Ovary (tissue), 9 donors: ENCODE data around the gene LMNB1. TPM values are rescaled to one million over a fixed set of nuclear protein-coding genes. Genes with fewer than 3 reads are reported as not detected.

Experiments
- DNase-seq, 5 donors: peaks; one replicate each; pipeline ENCODE4 v3.0.0-alpha.2; 2019 to 2020
- H3K27ac ChIP-seq, 2 donors: fragments of 200-600 bp; one replicate each; pipeline versions ENCODE4 v1.5.1 to v1.8.0; 2019 to 2022
- H3K27me3 ChIP-seq: fragments of 200-600 bp; one replicate; pipeline ENCODE4 v1.8.0; 2022
- H3K36me3 ChIP-seq: fragments of 200-600 bp; sonication (generic); one replicate; pipeline ENCODE4 v1.5.1; 2019
- H3K4me1 ChIP-seq: one replicate; pipeline ENCODE4 v1.8.1; 2013; ENCODE audit warnings: mild to moderate bottlenecking, moderate library complexity; ENCODE audit not compliant: insufficient read depth
- H3K4me3 ChIP-seq: fragments of 200-600 bp; sonication (generic); one replicate; pipeline ENCODE4 v1.5.1; 2017
- H3K9me3 ChIP-seq, 2 donors: fragments of 200-600 bp in 1 of 2; sonication (generic) in 1 of 2; one replicate each; pipeline versions ENCODE4 v1.5.1 to v1.8.1; 2013 to 2019; ENCODE audit warnings: mild to moderate bottlenecking in 1 of 2, moderate library complexity in 1 of 2
- CTCF ChIP-seq, 3 donors: fragments of 450-650 bp in 2 of 3; fragments of 200-600 bp in 1 of 3; IDR thresholded peaks; one replicate each; pipeline versions ENCODE4 v1.5.1 to v1.8.0; 2016 to 2022; ENCODE audit warnings: antibody characterized with exemption in 3 of 3, mild to moderate bottlenecking in 1 of 3
- EP300 ChIP-seq: sonication (generic); formaldehyde crosslinking; IDR thresholded peaks from one replicate; pipeline ENCODE4 v1.6.1; 2017; ENCODE audit warnings: antibody characterized with exemption
- POLR2A ChIP-seq: fragments of 450-650 bp; IDR thresholded peaks from one replicate; pipeline ENCODE4 v1.6.1; 2017; ENCODE audit warnings: antibody characterized with exemption, mild to moderate bottlenecking, moderate library complexity
- WGBS, 3 donors: extraction: QIAGEN DNeasy Blood & Tissue Kit in 1 of 3; methylation state at CpG; one replicate each; pipeline versions ENCODE4 v1.1.5 to v1.1.7; 2013 to 2017; 5-methylcytosine and 5-hydroxymethylcytosine counted together
- intact Hi-C, 4 donors: fragments of 100-400 bp; cut with DNase I; formaldehyde crosslinking; loops; one replicate each; pipeline versions ENCODE4 v1.11.0 to v1.15.1; 2022 to 2023
- polyA plus RNA-seq, 2 donors: library from polyadenylated mRNA; stranded (reverse); fragments of 200-250 nt in 1 of 2; fragments of 350-450 nt in 1 of 2; fragmentation: Illumina TruSeq in 1 of 2; extraction: RNeasy Lipid Tissue Mini Kit (QIAGEN cat#74804) in 1 of 2; gene quantifications; one replicate each; pipeline ENCODE4 v1.2.3, GENCODE V29; 2013 to 2014
- small RNA-seq: library from RNA; depleted of rRNA; stranded (forward); fragments of <200 nt; gene quantifications from one replicate; pipeline ENCODE3, GENCODE V24; 2016
- total RNA-seq, 7 donors: library from RNA; depleted of rRNA in 2 of 7; stranded (reverse); fragments of >200 nt in 2 of 7; fragmentation: NEBNext Ultra II Directional in 3 of 7; extraction: Animal tissue kit (Norgen Biotek cat#: 25700) in 3 of 7; gene quantifications; one replicate each; pipeline versions ENCODE4 v1.1.0 to v1.2.4, GENCODE V29; 2016 to 2023
- donor health status: DM: no; HTN: no; CAD: no; lungs with moderate emphysema.
- donor health status: DM: no; HTN: no; CAD: no.
- donor health status: Bipolar disorder and iron deficiency.
- donor health status: DM: yes; HTN: yes; CAD: no.
- donor health status: DM: no; HTN: no; CAD: no.
- donor health status: DM: yes; HTN: yes; CAD: no.

Gene LMNB1
- total and polyA plus RNA-seq, 9 donors, result 3.0 to 10.0 (median 8.3) TPM

GRCh38 chr5:126878634-126879033 lies 101.7 kb downstream of the LMNB1 start:
- Histone ChIP-seq H3K9me3 (no peaks in the 10 kb centered on the region), H3K27ac (no peak overlapping the region), H3K4me1 (peaks cover 11% of the 10 kb centered on the region), H3K36me3 (no peaks in the 10 kb centered on the region), H3K27me3 (no peaks in the 10 kb centered on the region), H3K4me3 (no peak overlapping the region)
- 46 to 60% (median 56%) methylated on average over 4 of the region's 4 CpGs for WGBS, 3 donors
- intact Hi-C loops, result no loop called here
- no peak for DNase-seq
- no peak for TF ChIP-seq EP300
- TF ChIP-seq CTCF (IDR thresholded peaks at IDR 0.05), result no peak
- TF ChIP-seq POLR2A, result no peak

GRCh38 chr5:126881821-126882600 lies 105.1 kb downstream of the LMNB1 start:
- Histone ChIP-seq H3K27me3 (no peaks in the 10 kb centered on the region), H3K36me3 (no peaks in the 10 kb centered on the region), H3K9me3 (no peaks in the 10 kb centered on the region), H3K27ac (no peak overlapping the region), H3K4me3 (no peak overlapping the region), H3K4me1 (peaks cover 12% of the 10 kb centered on the region)
- WGBS, 3 donors, result 79 to 93% (median 86%) methylated on average over 5 of the region's 5 CpGs
- DNase-seq, result no peak
- no peak for TF ChIP-seq CTCF (IDR thresholded peaks at IDR 0.05)
- TF ChIP-seq EP300, result no peak
- TF ChIP-seq POLR2A, result no peak
- intact Hi-C loops, result no loop called here

GRCh38 chr5:126883564-126884245 lies 106.8 kb downstream of the LMNB1 start:
- H3K4me3 ChIP-seq, result no peak overlapping the region
- peaks cover 2% of the 10 kb centered on the region for H3K4me1 ChIP-seq
- no peak for TF ChIP-seq POLR2A
- no peak for TF ChIP-seq EP300
- H3K36me3 ChIP-seq, result no peaks in the 10 kb centered on the region
- DNase-seq, result no peak
- no peak overlapping the region for H3K27ac ChIP-seq
- no peaks in the 10 kb centered on the region for H3K9me3 ChIP-seq
- 17 to 25% (median 25%) methylated on average over 2 of the region's 2 CpGs for WGBS, 3 donors
- intact Hi-C loops, result no loop called here
- no peaks in the 10 kb centered on the region for H3K27me3 ChIP-seq

GRCh38 chr5:126884269-126884819 lies 107.4 kb downstream of the LMNB1 start:
- Histone ChIP-seq H3K27me3 (no peaks in the 10 kb centered on the region), H3K4me3 (no peak overlapping the region), H3K36me3 (no peaks in the 10 kb centered on the region), H3K9me3 (no peaks in the 10 kb centered on the region), H3K27ac (no peak overlapping the region), H3K4me1 (peaks cover 2% of the 10 kb centered on the region)
- WGBS, 3 donors, result 41 to 45% (median 42%) methylated on average over 5 of the region's 5 CpGs
- intact Hi-C loops, result no loop called here
- TF ChIP-seq EP300, result no peak
- TF ChIP-seq POLR2A, result no peak
- no peak for TF ChIP-seq CTCF (IDR thresholded peaks at IDR 0.05)
- no peak for DNase-seq

Small RNAs within 50 kb of the gene (small RNA-seq; reads per million reads assigned to genes)
- gene RNU6-752P, result not detected

Other genes starting within 250 kb of the LMNB1 start
- 100 to 1,000 TPM in 3 of 7 donors, 10 to 100 TPM in 4; 28.3 to 133 (median 99.2) TPM for gene ALDH7A1, start 181.9 kb upstream of the LMNB1 start, total RNA-seq
- gene ALDH7A1, start 181.9 kb upstream of the LMNB1 start, polyA plus RNA-seq, result 100 to 1,000 TPM in 1 of 2 donors, 10 to 100 TPM in 1; 93.6 to 161 TPM
- gene PHAX, start 176.2 kb upstream of the LMNB1 start, total RNA-seq, result 10 to 100 TPM; 25.8 to 37.1 (median 33.5) TPM
- gene PHAX, start 176.2 kb upstream of the LMNB1 start, polyA plus RNA-seq, result 10 to 100 TPM; 24.1 to 63.7 TPM